Activated T-helper 2 cell treated with anti-CD3 and anti-CD28 coated beads, Interferon-gamma antibody, Interleukin-2, Interleukin-4, amounts not matched to agents 10 μg/mL and 5 μg/mL and 100 μg/mL, durations not matched to agents 14 hours and 24 hours and 36 hours (primary cell): ENCODE data around the gene CLECL1. TPM values are rescaled to one million over a fixed set of nuclear protein-coding genes. Genes with fewer than 3 reads are reported as not detected.
A peak's percentile ranks its signal among the peaks of the same experiment; 100 is the strongest.
"Not testable (repeated sequence)": the region's sequence is repeated elsewhere in the genome, so short reads cannot be mapped to it uniquely, and the experiment has no call there.

Experiments
- DNase-seq: peaks from one replicate; pipeline ENCODE4 v3.0.0; 2021; ENCODE audit warnings: low spot score
- H3K27ac Mint-ChIP-seq: one replicate; pipeline ENCODE4 v1.8.0; 2021; ENCODE audit warnings: mixed read lengths
- H3K27me3 Mint-ChIP-seq: one replicate; pipeline ENCODE4 v1.8.0; 2021; ENCODE audit warnings: low read depth, mixed read lengths
- H3K36me3 Mint-ChIP-seq: one replicate; pipeline ENCODE4 v1.8.0; 2021; ENCODE audit warnings: low read depth, mixed read lengths
- H3K4me1 Mint-ChIP-seq: one replicate; pipeline ENCODE4 v1.8.0; 2021; ENCODE audit warnings: low read depth, mixed read lengths
- H3K4me3 Mint-ChIP-seq: one replicate; pipeline ENCODE4 v1.8.0; 2021; ENCODE audit warnings: low read depth, mild to moderate bottlenecking, moderate library complexity, mixed read lengths
- H3K9me3 Mint-ChIP-seq: one replicate; pipeline ENCODE4 v1.8.0; 2021; ENCODE audit warnings: mixed read lengths
- intact Hi-C: fragments of 100-400 bp; cut with micrococcal nuclease; formaldehyde crosslinking; loops from one replicate; pipeline ENCODE4 v1.15.1; 2023
- total RNA-seq: library from RNA; stranded (reverse); gene quantifications from 2 replicates; pipeline ENCODE4 v1.2.3, GENCODE V29; 2022

The CLECL1 gene
- total RNA-seq, 1 donor from 2014 or later, result 16.8 TPM

DNA sequence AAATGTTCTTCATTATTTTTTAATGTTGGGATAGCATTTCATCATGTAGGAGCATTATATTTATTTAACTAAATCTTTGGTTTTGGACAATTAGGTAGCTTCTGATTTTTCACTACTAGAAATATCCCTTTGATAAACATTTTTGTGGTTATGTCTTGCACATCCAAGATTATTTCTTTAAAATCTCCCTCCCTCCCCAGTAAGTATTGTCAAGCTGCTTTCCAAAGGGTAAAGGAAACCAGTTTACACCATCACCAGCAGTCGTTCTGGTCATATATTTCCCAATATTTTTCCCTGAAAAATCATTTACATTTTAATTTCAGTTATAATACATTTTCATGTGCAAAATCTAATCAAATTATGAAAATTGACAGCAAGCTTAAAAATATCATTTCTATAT, 16.7 kb upstream of the CLECL1 start:
- no peak for DNase-seq
- Mint-ChIP-seq H3K27me3 (peaks cover 1% of the 10 kb centered on the region), H3K4me3 (no peak overlapping the region), H3K27ac (no peak overlapping the region), H3K4me1 (peaks cover 44% of the 10 kb centered on the region), H3K9me3 (no peaks in the 10 kb centered on the region), H3K36me3 (peaks cover 27% of the 10 kb centered on the region)
- intact Hi-C loops, result loop anchor here (1.0 to 10.0 kb wide), 7 partner anchors 7 to 391 kb away; partner anchors contain the start of gene CLEC9A

DNA sequence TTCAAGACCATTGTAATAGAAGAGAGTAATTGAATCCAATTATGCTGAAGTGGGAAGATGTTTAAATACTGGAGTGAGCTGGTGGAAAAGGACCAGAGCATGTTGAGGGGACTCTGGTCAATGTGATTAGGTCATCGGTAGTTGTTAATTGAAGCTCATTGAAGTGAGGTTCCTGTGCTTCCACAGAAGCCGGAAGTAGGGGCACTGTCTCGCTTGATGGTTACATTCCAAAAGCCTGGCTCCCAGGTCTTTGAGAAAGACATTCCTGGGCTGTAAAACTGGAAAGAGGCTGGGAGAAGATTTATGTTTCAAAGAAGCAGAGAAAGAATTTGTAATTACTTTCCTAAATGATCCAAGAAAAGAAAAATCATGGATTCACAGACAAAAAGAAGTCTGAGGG, 12.3 kb upstream of the CLECL1 start:
- no peak overlapping the region for H3K4me3 Mint-ChIP-seq
- peaks cover 6% of the 10 kb centered on the region for H3K9me3 Mint-ChIP-seq
- intact Hi-C loops, result loop anchor here (10.0 kb wide), 1 partner anchor 290 kb away; the partner anchor contains the start of gene CLEC9A
- H3K27ac Mint-ChIP-seq, result no peak overlapping the region
- H3K27me3 Mint-ChIP-seq, result peaks cover 1% of the 10 kb centered on the region
- peaks cover 42% of the 10 kb centered on the region for H3K4me1 Mint-ChIP-seq
- peaks cover 6% of the 10 kb centered on the region for H3K36me3 Mint-ChIP-seq
- DNase-seq, result no peak

- intact Hi-C loops, result loop anchor here (1.0 to 10.0 kb wide), 9 partner anchors 8 to 560 kb away; partner anchors contain the start of genes CLEC2D, CLEC9A and GABARAPL1
Measured at GRCh38 chr12:9742661-9743060, 9.8 kb upstream of the CLECL1 start.

DNA sequence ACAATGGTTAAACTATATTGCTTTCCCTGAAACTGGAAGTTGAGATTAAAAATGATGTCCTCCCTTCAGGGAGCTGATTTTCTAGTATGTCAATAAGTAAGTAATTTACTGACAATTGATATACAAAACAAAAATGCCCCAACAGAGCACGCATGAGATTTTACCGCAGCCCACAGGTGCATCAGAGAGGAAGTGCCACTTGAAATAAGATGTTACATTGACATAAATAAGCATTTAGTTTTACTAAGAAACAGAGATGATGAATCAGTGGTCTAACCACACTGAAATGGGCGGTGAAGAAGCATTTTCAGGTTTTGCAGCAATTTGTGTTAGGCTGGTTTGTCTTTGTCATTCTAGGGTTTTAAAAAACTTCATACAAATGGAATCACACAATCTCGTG, 8.8 kb upstream of the CLECL1 start:
- H3K27me3 Mint-ChIP-seq, result peaks cover 1% of the 10 kb centered on the region
- intact Hi-C loops, result loop anchor here (1.0 to 10.0 kb wide), 12 partner anchors 8 to 561 kb away; partner anchors contain the start of genes CLEC2D, CLEC9A, CLECL1 and GABARAPL1
- H3K9me3 Mint-ChIP-seq, result peaks cover 8% of the 10 kb centered on the region
- peak overlapping the region; percentile 65 for H3K4me3 Mint-ChIP-seq
- H3K27ac Mint-ChIP-seq, result peak overlapping the region; percentile 95
- peaks cover 18% of the 10 kb centered on the region for H3K36me3 Mint-ChIP-seq
- peak; percentile 80 for DNase-seq
- H3K4me1 Mint-ChIP-seq, result peaks cover 61% of the 10 kb centered on the region

More at GRCh38 chr12:9742661-9743060, 9.8 kb upstream of the CLECL1 start:
- Mint-ChIP-seq H3K36me3 (peaks cover 18% of the 10 kb centered on the region), H3K27ac (peak overlapping the region; percentile 95), H3K4me1 (peaks cover 54% of the 10 kb centered on the region), H3K4me3 (peak overlapping the region; percentile 79), H3K9me3 (peaks cover 8% of the 10 kb centered on the region), H3K27me3 (peaks cover 1% of the 10 kb centered on the region)
- no peak for DNase-seq

DNA sequence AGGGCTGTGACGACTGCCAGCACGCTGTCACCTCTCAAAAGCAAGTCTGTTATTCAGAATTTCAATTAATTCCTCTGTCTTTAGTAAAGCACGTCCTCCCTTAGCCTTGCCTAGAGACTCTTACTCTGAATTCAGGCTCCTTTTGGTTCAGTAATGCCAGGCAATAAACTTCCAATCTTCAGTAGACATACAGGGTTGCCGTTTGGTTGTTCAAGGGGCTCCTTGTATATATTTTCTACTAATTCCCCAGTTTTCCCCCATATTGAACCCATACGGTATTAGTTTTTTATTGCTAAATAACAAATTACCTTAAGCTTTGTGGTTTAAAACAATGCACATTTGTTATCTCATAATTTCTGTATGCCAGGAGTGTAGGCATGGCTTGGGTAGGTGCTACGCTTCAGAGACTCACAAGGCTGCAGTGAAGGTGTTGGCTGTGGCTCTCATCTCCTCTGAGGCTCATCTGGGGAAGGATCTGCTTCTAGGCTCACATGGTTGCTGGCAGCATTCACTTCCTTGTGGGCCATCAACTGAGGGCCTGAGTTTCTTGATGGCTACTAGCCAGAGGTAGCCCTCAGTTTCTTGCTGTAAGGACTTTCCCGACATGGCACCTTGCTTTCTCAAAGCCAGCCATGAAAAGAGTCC, 7.3 kb upstream of the CLECL1 start:
- peaks cover 18% of the 10 kb centered on the region for H3K36me3 Mint-ChIP-seq
- H3K27ac Mint-ChIP-seq, result peak overlapping the region; percentile 62
- H3K4me3 Mint-ChIP-seq, result peak overlapping the region; percentile 55
- no peaks in the 10 kb centered on the region for H3K27me3 Mint-ChIP-seq
- H3K9me3 Mint-ChIP-seq, result peaks cover 8% of the 10 kb centered on the region
- H3K4me1 Mint-ChIP-seq, result peaks cover 68% of the 10 kb centered on the region
- no peak for DNase-seq
- intact Hi-C loops, result loop anchor here (2.0 to 10.0 kb wide), 6 partner anchors 89 to 562 kb away; partner anchors contain the start of genes CLEC9A and GABARAPL1

DNA sequence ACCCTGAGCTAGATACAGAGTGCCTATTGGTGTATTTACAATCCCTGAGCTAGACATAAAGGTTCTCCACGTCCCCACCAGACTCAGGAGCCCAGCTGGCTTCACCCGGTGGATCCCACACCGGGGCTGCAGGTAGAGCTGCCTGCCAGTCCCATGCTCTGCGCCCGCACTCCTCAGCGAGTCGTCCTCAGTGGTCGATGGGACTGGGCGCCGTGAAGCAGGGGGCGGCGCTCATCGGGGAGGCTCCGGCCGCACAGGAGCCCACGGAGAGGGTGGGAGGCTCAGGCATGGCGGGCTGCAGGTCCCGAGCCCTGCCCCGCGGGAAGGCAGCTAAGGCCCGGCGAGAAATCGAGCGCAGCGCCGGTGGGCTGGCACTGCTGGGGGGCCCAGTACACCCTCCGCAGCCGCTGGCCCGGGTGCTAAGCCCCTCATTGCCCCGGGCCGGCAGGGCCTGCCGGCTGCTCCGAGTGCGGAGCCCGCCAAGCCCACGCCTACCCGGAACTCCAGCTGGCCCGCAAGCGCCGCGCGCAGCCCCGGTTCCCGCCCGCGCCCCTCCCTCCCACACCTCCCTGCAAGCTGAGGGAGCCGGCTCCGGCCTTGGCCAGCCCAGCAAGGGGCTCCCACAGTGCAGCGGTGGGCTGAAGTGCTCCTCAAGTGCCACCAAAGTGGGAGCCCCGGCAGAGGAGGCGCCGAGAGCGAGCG, 6.7 kb upstream of the CLECL1 start:
- not testable (repeated sequence) for H3K27me3 Mint-ChIP-seq, DNase-seq, H3K27ac Mint-ChIP-seq, H3K4me3 Mint-ChIP-seq, H3K9me3 Mint-ChIP-seq
- peaks cover 64% of the 10 kb centered on the region for H3K4me1 Mint-ChIP-seq
- intact Hi-C loops, result loop anchor here (2.0 to 10.0 kb wide), 8 partner anchors 89 to 563 kb away; partner anchors contain the start of genes CLEC9A and GABARAPL1
- H3K36me3 Mint-ChIP-seq, result peaks cover 18% of the 10 kb centered on the region

DNA sequence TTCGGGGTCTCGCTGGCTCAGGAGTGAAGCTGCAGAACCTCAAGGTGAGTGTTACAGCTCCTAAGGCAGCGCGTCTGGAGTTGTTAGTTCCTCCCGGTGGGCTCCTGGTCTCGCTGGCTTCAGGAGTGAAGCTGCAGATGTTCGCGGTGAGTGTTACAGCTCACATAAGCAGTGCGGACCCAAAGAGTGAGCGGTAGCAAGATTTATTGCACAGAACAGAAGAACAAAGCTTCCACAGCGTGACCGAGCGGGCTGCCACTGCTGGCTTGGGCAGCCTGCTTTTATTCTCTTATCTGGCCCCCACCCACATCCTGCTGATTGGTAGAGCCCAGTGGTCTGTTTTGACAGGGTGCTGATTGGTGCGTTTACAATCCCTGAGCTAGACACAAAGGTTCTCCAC, 6.0 kb upstream of the CLECL1 start:
- peaks cover 18% of the 10 kb centered on the region for H3K36me3 Mint-ChIP-seq
- peak overlapping the region; percentile 51 for H3K27ac Mint-ChIP-seq
- not testable (repeated sequence) for H3K4me3 Mint-ChIP-seq, H3K9me3 Mint-ChIP-seq, H3K27me3 Mint-ChIP-seq, DNase-seq
- intact Hi-C loops, result loop anchor here (10.0 kb wide), 2 partner anchors 404 to 494 kb away; no protein-coding TSS in a partner anchor
- peaks cover 68% of the 10 kb centered on the region for H3K4me1 Mint-ChIP-seq

DNA sequence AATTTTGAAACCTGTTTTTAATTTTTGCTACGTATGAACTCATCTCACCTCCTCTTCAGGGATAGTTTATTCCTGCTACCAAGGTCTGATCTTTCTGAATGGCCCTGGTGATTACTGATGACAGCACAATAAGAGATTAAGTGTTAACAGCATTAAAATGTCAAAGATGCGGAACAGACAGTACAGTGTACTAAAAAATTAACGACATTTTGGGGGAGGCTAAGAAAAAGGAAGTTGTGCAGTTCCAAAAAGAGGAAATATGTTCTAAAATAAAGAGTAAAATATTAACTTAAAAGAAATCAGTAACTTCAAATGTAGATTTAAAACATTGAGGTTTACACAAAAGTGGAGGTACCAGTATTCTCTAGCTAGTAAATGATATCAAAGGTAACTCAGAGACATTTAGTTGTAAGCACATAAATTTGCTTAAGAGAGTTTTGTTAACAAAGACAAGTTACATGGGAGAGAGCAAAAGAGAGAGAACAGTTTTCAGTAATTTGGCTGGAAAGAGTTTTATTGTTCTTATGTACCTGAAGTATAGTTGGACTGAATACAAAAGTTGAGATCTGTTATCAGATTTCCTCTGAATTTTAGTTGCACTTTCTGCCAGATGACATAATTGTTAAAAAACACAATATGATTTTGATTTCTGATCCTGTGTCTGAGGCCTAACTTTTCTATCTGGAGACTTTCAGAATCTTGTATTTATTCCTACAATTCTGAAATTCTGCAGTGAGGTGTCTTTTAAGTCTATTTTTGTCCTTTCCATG, 4.2 kb upstream of the CLECL1 start:
- DNase-seq, result no peak
- Mint-ChIP-seq H3K4me3 (peak overlapping the region; percentile 35), H3K4me1 (peaks cover 68% of the 10 kb centered on the region), H3K9me3 (peaks cover 8% of the 10 kb centered on the region), H3K27me3 (no peaks in the 10 kb centered on the region), H3K27ac (peak overlapping the region; percentile 85), H3K36me3 (peaks cover 23% of the 10 kb centered on the region)
- intact Hi-C loops, result loop anchor here (10.0 kb wide), 2 partner anchors 402 to 492 kb away; no protein-coding TSS in a partner anchor

GRCh38 chr12:9735601-9736000, 2.7 kb upstream of the CLECL1 start:
- Mint-ChIP-seq H3K9me3 (peaks cover 6% of the 10 kb centered on the region), H3K36me3 (peaks cover 28% of the 10 kb centered on the region), H3K27me3 (no peaks in the 10 kb centered on the region), H3K4me1 (peaks cover 73% of the 10 kb centered on the region), H3K4me3 (no peak overlapping the region), H3K27ac (no peak overlapping the region)
- no peak for DNase-seq
- intact Hi-C loops, result loop anchor here (10.0 kb wide), 2 partner anchors 401 to 491 kb away; no protein-coding TSS in a partner anchor

DNA sequence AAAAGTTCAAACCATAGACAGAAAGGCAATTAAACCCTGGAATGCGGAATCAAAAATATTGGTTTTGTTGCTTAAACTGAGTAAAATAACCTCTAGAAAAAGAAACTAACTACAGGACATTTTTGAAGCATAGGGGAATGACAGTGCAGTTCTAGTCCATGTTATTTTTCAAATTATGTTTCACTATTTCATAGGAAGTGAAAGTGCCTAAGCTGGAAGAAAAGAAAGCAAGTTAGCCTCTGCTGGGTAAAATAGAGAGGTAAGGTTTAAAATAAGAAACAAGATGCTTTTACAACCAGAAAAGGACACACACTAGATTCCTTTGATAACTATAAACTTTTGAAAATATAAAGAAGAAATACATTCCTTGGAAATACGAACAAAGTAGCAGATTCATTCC, 1.1 kb downstream of the CLECL1 start:
- peak overlapping the region; percentile 93 for H3K27ac Mint-ChIP-seq
- peaks cover 26% of the 10 kb centered on the region for H3K36me3 Mint-ChIP-seq
- peaks cover 65% of the 10 kb centered on the region for H3K4me1 Mint-ChIP-seq
- no peak for DNase-seq
- H3K9me3 Mint-ChIP-seq, result no peaks in the 10 kb centered on the region
- peak overlapping the region; percentile 89 for H3K4me3 Mint-ChIP-seq
- intact Hi-C loops, result loop anchor here (2.0 to 10.0 kb wide), 5 partner anchors 29 to 487 kb away; partner anchors contain the start of gene CD69
- no peaks in the 10 kb centered on the region for H3K27me3 Mint-ChIP-seq

- Mint-ChIP-seq H3K36me3 (peaks cover 28% of the 10 kb centered on the region), H3K4me1 (peaks cover 63% of the 10 kb centered on the region), H3K9me3 (no peaks in the 10 kb centered on the region), H3K27ac (peak overlapping the region; percentile 93), H3K27me3 (no peaks in the 10 kb centered on the region), H3K4me3 (peak overlapping the region; percentile 89)
- DNase-seq, result no peak
- intact Hi-C loops, result loop anchor here (5.0 to 10.0 kb wide), 3 partner anchors 34 to 487 kb away; no protein-coding TSS in a partner anchor
Measured at GRCh38 chr12:9731393-9731792, 1.5 kb downstream of the CLECL1 start.

DNA sequence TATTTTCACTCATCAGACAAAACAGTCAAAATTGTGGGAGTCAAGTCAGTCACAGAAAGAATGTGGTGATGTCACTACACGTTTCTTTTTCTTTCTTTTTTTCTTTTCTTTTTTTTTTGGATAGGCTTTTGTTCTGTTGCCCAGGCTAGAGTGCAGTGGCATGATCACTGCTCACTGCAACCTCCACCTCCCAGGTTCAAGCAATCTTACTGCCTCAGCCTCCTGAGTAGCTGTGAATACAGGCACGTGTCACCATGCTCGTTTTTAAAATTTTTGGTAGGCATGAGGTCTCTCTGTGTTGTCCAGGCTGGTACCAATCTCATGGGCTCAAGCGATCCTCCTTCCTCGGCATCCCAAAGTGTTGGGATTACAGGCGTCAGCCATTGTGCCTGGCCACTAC, 2.3 kb downstream of the CLECL1 start:
- Mint-ChIP-seq H3K9me3 (no peaks in the 10 kb centered on the region), H3K4me3 (peak overlapping the region; percentile 89), H3K27me3 (no peaks in the 10 kb centered on the region), H3K27ac (peak overlapping the region; percentile 93), H3K36me3 (peaks cover 32% of the 10 kb centered on the region), H3K4me1 (peaks cover 66% of the 10 kb centered on the region)
- DNase-seq, result no peak
- intact Hi-C loops, result loop anchor here (5.0 to 10.0 kb wide), 3 partner anchors 33 to 486 kb away; no protein-coding TSS in a partner anchor
